NOMO-1 (cell line): Measurements from ENCODE around the gene HSPA2.

Experiments
- DNase-seq, 2 experiments: peaks; one replicate each; lab custom pipeline; 2025; ENCODE audit not compliant: unreplicated experiment in 2 of 2; lab: John Stamatoyannopoulos, UW

Gene HSPA2

DNA sequence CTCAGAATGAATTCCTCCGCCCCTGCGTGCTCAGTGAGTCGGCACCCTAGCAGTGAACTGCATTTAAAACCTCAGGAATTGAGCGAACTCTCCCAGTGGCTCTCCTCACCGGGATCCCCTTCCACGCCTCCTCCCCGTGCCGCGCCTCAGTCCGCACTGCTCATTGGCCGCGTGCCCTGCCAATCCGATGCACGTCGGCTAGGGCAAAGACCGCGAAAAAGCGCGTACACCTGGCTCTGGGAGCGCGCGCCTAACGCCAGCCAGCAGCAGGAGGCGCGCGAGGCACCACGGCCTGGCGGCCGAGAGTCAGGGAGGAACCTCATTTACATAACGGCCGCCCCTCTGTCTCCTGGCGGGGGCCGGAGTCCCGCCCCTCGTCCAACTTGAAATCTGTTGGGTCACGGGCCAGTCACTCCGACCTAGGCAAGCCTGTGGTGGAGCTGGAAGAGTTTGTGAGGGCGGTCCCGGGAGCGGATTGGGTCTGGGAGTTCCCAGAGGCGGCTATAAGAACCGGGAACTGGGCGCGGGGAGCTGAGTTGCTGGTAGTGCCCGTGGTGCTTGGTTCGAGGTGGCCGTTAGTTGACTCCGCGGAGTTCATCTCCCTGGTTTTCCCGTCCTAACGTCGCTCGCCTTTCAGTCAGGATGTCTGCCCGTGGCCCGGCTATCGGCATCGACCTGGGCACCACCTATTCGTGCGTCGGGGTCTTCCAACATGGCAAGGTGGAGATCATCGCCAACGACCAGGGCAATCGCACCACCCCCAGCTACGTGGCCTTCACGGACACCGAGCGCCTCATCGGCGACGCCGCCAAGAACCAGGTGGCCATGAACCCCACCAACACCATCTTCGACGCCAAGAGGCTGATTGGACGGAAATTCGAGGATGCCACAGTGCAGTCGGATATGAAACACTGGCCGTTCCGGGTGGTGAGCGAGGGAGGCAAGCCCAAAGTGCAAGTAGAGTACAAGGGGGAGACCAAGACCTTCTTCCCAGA, at the start of gene HSPA2:
Gene HSPA2 (plus strand): TSS at position 534 of the 995 bp plus-strand sequence. CDS start 109 bp downstream, at position 643.
- peak; percentile 92 to 94 for DNase-seq

- DNase-seq = no peak
Measured at GRCh38 chr14:64491637-64492036, 48.9 kb upstream of the HSPA2 start.

DNA sequence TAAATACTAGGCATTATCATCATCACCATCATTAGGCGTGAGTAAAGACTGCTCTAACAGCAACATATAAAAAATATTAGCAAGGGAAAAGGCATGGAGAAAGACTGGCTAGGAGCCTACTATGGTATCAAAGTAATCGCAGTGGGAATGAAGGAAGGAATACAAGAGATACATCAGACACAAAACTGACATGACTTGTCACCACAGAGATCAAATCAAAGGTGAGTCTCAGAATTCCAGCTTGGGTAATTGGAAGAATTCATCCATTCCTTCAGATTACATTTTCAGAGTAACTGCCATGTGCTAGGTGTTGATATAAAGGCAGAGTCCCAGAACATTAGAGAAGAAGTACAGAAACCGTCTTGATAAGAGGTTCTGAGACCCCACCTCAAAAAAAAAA, 47.1 kb upstream of the HSPA2 start:
- no peak for DNase-seq

DNA sequence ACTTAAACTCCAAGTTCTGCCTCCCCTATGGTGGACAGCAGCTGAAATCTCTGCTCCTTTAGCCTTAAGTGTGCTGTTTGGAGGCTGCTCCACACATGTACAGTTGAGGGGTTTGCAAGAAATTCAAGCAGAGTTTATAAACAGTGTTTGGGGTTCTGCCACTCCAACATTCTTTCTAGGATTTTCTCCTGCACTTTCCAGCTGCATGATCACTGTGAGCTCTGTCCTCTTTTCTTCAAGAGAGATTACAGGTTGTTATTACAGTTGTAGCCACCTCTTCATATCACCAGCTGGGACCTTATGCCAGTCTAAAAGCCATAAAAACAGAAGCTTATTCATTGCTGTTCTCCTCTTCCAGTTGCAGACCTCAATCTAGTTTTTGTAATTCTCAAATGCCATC, 45.3 kb upstream of the HSPA2 start:
- DNase-seq = no peak

DNA sequence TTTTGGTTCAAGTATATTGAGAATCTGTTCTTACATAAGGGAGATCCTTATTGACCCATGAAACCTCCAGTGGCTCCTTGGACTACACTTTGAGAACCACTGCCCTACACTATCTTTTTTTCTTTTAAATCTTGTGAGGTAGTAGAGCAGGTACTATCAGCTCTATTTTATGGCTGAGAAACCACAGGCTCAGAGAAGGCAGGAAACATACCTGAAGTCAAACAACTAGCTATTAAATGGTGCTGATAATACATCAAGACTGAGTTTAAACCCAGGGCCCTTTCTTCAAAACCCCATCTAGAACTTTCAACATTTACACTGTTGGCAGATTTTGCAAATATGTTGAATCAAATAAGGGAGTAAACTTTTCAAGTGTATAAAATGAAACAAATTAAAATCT, 43.8 kb upstream of the HSPA2 start:
- DNase-seq = no peak

GRCh38 chr14:64500088-64500487, 40.5 kb upstream of the HSPA2 start:
- no peak for DNase-seq

DNA sequence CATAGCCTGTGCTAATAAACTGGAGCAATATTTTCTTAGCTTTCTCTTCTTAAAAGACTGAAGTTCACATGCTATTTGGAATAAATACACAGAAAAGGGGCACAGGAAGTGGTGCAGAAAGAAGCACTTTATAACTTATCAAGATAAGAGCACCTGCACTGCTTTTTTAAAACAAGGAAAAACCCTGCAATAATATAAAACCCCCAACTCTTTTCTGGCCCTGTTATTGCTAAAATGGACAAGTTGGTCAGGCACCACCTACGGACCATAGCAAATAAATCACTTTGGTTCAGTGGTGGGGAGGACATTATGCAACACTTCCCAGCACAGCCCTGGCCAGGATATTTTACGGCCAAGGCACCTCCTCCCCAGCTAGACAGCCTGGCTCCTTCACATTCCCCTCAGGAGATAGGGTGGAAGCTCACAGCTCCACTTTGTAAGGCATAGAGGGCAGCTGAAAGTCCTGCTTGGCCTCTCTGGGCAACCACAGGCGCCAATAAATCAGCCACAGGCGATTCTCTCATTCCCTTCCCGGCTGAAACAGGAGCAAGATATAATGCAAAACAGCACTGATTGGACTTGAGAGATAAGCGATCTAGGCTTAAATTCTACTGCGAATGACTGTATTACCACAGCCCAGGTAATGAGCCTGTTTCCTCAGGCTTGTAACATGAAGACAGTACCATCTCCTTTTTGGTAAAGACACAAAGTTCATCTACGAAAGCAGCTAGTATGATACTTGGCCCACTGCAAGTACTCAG, 39.0 kb upstream of the HSPA2 start:
- DNase-seq = peak in 1 of 2 experiments; percentile 20

- DNase-seq = no peak
Measured at GRCh38 chr14:64502456-64502855, 38.1 kb upstream of the HSPA2 start.

DNA sequence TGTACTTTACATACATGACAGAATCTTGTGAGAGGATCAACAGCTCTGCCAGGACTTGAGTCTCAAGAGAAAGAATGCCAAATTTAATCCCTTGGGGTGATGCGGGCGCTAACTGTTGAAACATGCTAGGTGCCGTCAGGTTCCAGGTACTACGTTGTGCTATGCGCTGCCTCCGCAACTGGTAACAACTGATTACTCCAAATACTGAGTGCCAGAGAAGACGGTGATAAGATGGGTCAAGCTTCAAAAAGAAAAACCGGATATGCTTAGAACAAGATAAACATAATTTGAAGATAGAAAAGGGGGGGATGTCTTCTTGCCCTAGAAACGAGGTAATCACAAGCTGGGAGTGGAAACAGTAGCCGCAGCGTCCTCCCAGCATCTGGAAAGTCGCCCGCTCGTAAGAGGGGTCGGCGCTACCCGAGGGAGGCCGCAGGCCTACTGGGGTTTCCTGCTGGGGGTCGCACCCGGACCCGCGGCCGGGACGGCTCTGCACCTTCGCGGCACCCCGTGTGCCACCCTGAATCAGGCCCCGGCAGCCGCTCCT, 37.6 kb upstream of the HSPA2 start:
- DNase-seq = no peak

DNA sequence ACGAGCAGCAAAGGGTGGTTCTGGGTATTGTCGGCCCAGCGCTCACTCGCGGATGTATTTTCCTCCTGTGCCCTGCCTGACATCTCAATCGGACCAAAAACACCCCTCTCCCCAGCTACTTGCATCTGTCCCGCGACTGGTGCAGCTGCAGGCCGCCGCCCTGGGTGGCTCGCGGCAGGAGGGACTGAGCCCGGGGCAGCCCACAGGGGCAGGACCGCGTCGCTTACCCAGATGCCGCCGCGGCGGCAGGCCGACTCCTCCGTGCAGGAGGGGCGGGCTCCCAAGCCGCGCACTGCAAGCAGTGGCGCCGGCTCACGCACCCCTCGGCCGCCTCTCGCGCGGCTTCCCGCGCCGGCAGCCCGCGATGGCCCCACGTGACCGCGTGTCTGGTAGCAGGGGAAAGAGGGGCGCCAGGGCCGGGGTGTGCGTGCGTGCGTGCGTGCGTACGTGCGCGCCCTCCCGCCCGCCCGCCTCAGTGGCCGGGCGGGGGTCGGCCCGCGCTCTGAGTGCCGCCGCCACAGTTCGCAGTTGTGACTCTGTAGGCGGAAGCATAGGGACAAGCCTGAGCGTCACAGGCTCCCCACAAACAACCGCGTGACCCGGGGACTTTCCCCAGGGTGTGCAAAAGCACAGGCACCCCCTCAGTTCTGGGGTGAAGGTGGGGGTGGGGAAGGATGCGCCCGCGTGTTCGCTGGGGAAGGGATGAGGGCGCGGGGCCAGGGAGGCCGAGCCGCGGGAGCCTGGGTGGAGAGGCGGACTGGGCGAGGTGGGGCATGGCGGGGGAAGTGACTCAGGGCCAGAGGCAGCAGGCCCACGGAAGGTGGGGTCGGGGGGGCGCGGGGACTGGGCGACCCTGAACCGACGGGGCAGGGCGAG, 36.9 kb upstream of the HSPA2 start, which contains the start of gene ZBTB25:
Gene ZBTB25 (minus strand): TSS at position 405 of the 876 bp plus-strand sequence. CDS start 13,305 bp downstream, outside the sequence.
- peak; percentile 82 to 89 for DNase-seq

DNA sequence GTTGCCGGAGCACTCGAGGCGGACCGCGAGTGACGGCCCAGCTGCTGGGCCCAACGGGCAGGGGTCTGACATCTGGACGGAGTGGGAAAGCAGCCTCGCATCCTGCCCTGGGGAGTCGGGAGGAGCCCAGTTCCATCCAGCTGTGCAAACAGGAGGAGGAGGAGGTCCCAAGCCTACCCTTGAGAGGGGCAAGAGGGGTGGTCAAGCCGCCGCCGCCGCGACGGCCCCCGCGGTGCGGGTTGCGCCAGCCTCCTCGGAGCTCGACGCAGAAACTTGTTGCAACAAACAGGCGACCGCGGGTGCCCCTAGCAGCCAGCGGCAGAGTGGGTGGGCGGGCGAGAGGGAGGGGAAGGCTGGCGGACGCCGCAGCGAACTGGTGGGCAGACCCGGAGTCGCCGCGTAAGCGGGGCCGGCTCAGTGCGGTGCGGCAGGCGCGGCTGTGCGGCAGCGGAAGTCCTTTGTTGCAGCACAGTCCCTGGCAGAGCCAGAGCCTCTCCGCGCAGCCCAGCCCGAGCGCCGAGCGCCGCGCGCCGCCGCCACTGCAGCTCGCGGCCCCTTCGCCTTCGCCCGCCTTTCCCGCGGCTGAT, 36.1 kb upstream of the HSPA2 start, which contains the start of gene ZBTB1:
Gene ZBTB1 (plus strand): TSS at position 461 of the 587 bp plus-strand sequence. CDS start 16,735 bp downstream, outside the sequence.
- DNase-seq = peak; percentile 75 to 88

GRCh38 chr14:64504897-64505794, 35.4 kb upstream of the HSPA2 start:
- DNase-seq = peak; percentile 80 to 89

DNA sequence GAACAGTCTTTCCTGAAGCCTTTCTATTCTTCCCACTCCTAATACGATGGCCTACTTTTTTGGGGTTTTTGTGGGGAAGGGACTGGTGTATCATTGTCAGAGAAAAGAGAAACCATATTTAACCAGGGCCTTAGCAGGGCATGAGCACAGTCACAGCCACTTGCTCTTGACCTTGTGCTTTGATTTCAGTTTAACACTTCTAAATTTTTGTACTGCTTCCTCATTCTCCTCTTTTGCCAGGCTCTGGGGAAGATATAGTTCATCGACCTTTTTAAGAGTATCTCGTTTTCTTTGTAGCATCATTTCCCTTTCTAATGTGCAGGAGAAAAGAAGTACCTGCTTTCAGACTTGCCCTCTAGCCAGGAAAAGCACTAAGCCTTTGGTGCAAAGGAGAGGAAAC, 33.8 kb upstream of the HSPA2 start:
- DNase-seq = peak in 1 of 2 experiments; percentile 28

DNA sequence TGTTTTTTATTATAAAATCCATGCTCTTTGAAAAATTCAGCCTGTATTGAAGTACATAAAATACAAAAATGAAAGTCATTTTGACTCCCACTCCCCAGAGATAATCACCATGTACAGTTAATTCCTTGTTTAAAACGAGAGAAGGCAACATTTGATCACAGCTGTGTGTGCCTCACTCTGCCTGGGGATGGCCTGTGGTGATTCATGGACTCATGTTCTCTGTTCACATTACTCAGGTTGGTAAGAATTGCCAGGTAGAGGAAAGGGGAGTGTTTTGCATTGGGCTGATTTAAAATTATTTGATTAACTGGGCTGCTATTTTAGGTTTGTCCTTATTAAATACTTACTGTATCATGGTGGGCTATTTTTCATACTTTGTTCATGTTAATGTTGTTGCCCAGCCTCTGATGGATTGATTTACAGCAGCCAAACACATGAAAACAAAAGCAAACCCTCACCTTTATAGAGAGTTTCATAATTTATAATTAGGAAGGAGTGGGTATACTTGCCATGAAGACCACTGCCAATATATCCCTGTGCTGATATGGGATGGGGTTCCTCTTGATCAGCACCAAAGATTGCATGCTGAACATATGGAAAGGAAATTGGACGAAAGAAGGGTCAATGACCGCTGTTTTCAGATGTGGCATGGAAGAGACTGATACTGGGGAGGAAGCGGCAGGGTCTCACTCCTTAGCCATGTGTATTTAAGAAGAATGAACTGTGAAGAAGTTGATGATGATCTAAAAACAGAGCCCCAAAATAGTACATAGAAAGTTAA, 33.0 kb upstream of the HSPA2 start:
- DNase-seq = no peak

DNA sequence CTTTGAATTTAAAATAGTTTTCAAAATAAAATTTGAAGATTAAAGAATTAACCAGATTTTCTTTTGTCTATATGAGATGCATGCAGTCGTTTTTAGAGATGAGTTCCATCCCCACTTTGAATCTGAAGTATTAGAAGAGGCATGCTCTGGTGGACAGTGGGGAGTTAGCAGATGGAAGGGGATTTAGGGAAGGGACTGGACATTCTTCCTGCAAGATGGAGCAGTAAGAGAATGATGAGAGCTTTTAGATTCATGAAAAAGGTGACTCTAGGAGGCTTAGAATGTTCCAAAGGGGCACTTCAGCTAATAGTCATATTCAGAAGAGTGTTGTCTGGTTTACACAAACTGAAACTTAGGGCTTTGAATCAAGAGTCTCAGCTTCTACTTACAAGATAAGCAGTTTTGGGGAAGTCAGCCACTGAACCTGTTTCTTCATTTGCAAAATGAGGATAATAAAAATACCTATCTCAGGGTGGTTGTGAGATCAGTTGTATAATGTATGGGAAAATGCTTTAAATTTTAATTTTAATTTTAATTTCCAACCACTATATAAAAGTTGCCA, 32.2 kb upstream of the HSPA2 start:
- peak; percentile 9 to 57 for DNase-seq

- DNase-seq = no peak
Measured at GRCh38 chr14:64509036-64509435, 31.5 kb upstream of the HSPA2 start.

DNA sequence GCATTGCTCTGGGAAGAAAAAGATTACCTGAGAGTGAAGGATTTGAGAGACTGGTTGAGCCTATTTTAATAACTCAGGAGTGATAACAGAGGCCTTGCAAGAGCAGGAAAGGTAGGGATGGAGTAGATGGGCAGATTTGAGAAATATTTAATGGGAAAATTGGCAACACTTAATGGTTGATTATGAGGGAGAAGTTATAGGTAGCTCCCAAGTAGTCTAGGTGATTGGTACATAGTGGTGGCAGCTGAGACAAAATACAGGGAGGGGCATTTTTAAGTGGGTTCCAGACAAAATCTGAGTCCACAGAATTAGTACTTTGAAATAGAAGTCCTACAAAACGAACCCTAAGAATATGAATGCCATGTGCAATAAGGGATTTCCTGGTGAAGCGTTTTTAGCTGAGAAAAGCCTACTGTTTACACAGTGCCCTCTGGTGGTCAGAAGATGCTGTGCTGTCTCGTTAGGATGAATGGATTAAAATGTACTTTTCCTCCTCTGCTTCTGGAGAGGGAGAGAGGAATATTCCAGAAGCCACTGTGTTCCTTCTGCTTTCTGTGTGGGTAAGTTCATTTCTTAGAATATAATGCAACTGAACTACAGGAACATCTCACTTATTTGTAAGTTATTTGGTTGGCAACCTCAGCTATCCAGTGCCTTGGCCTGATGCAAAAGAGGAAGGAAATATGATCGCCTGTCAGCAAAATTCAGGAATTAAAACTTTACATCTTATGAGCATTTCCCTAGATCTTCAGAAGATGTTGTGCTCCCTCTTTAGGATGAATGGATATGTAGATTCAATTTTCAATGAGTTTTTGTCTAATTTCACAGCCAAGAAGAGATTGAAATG, 29.5 kb upstream of the HSPA2 start:
- peak; percentile 27 to 78 for DNase-seq
